DND-41 (cell line): ENCODE data around the gene LRATD1.

Experiments used
- CTCF ChIP-seq: IDR thresholded peaks from 2 replicates; pipeline ENCODE4 v1.5.1; 2012; ENCODE audit warnings: borderline replicate concordance, low read length, moderate library complexity, mild to moderate bottlenecking; ENCODE audit not compliant: poor library complexity, severe bottlenecking; ENCODE audit errors: extremely low read depth
- EZH2 ChIP-seq: IDR thresholded peaks from 3 replicates; pipeline ENCODE4 v1.6.1; 2012; ENCODE audit warnings: borderline replicate concordance, low read depth, mild to moderate bottlenecking, moderate library complexity, low read length, inconsistent platforms; ENCODE audit not compliant: severe bottlenecking

GRCh38 chr2:14626873-14627272 is 5.6 kb upstream of the LRATD1 start:
- no peak for TF ChIP-seq CTCF
- no peak for TF ChIP-seq EZH2
